Measurements from ENCODE around the gene SEZ6L2.
"Not testable (repeated sequence)": the region's sequence is repeated elsewhere in the genome, so short reads cannot be mapped to it uniquely, and the experiment has no call there.

DNA sequence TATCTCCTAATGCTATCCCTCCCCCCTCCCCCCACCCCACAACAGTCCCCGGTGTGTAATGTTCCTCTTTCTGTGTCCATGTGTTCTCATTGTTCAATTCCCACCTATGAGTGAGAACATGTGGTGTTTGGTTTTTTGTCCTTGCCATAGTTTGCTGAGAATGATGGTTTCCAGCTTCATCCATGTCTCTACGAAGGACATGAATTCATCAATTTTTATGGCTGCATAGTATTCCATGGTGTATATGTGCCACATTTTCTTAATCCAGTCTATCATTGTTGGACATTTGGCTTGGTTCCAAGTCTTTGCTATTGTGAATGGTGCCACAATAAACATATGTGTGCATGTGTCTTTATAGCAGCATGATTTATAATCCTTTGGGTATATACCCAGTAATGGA, 32.4 kb upstream of the SEZ6L2 start:
- TF ChIP-seq, protein P1, sequence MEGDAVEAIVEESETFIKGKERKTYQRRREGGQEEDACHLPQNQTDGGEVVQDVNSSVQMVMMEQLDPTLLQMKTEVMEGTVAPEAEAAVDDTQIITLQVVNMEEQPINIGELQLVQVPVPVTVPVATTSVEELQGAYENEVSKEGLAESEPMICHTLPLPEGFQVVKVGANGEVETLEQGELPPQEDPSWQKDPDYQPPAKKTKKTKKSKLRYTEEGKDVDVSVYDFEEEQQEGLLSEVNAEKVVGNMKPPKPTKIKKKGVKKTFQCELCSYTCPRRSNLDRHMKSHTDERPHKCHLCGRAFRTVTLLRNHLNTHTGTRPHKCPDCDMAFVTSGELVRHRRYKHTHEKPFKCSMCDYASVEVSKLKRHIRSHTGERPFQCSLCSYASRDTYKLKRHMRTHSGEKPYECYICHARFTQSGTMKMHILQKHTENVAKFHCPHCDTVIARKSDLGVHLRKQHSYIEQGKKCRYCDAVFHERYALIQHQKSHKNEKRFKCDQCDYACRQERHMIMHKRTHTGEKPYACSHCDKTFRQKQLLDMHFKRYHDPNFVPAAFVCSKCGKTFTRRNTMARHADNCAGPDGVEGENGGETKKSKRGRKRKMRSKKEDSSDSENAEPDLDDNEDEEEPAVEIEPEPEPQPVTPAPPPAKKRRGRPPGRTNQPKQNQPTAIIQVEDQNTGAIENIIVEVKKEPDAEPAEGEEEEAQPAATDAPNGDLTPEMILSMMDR (IDR thresholded peaks at IDR 0.05), result not testable (repeated sequence)
- TF ChIP-seq ZFX (IDR thresholded peaks at IDR 0.05; ENCODE audit: borderline replicate concordance), result not testable (repeated sequence)
